Endothelial cell of umbilical vein (primary cell): ENCODE results near the gene TJP1. TPM values are rescaled to one million over a fixed set of nuclear protein-coding genes. Genes with fewer than 3 reads are reported as not detected.
A peak's percentile ranks its signal among the peaks of the same experiment; 100 is the strongest.
"Not testable (repeated sequence)": the region's sequence is repeated elsewhere in the genome, so short reads cannot be mapped to it uniquely, and the experiment has no call there.

Experiments used
- BruUV-seq: library from RNA; stranded (reverse); fragments of 400-500 nt; replicated peaks from 2 replicates; lab custom pipeline; 2021; lab: Mats Ljungman, UMichigan
- CTCF ChIA-PET: fragments of 300-600, 350-600 bp; sonication (Branson Sonifier 250); formaldehyde crosslinking; loops from one replicate; lab custom pipeline; 2021; ENCODE audit warnings: antibody characterized with exemption, inconsistent platforms; lab: Charles Lee
- POLR2A ChIA-PET: fragments of 300-600, 350-600 bp; sonication (Branson Sonifier 250); formaldehyde crosslinking; loops from one replicate; lab custom pipeline; 2021; ENCODE audit warnings: antibody characterized with exemption, inconsistent platforms; lab: Charles Lee
- DNase-seq: peaks from one replicate; pipeline ENCODE4 v3.0.0-alpha.2; 2011; ENCODE audit warnings: low read depth, low spot score
- FAIRE-seq: peaks from 2 replicates; lab custom pipeline; 2011; peaks lifted over from hg19 to GRCh38; lab: Jason Lieb, UNC
- H2AFZ ChIP-seq: 2 replicates; pipeline ENCODE4 v1.6.0; 2012; ENCODE audit warnings: low read depth, low read length, control low read depth, inconsistent platforms
- H3K27ac ChIP-seq: 2 replicates; pipeline ENCODE4 v1.5.1; 2011; ENCODE audit warnings: low read depth, mild to moderate bottlenecking, control low read depth, low read length, moderate library complexity; ENCODE audit not compliant: insufficient read depth
- H3K27me3 ChIP-seq, 2 experiments: 2 replicates each; pipeline versions ENCODE4 v1.6.0 to v1.6.1; 2011; ENCODE audit warnings: low read length in 2 of 2, mixed read lengths in 1 of 2; ENCODE audit not compliant: control insufficient read depth in 2 of 2, insufficient read depth in 2 of 2
- H3K36me3 ChIP-seq, 2 experiments: 2 replicates in 1 of 2; 3 replicates in 1 of 2; pipeline ENCODE4 v1.5.1; 2011; ENCODE audit warnings: low read length in 2 of 2, mild to moderate bottlenecking in 1 of 2, moderate library complexity in 1 of 2; ENCODE audit not compliant: control insufficient read depth in 2 of 2, insufficient read depth in 2 of 2; ENCODE audit errors: extremely low read depth in 1 of 2
- H3K4me1 ChIP-seq: 3 replicates; pipeline ENCODE4 v1.5.1; 2011; ENCODE audit warnings: mild to moderate bottlenecking, low read length; ENCODE audit not compliant: control insufficient read depth, insufficient read depth; ENCODE audit errors: extremely low read depth
- H3K4me2 ChIP-seq: 2 replicates; pipeline ENCODE4 v1.6.1; 2011; ENCODE audit warnings: low read length, control low read depth, mixed read lengths; ENCODE audit not compliant: insufficient read depth
- H3K4me3 ChIP-seq, 3 experiments: fragments of 200-600 bp in 1 of 3; sonication (generic), shearing (Covaris generic) in 1 of 3; replicated peaks in 1 of 3; 2 replicates each; pipeline ENCODE4 v1.5.1; 2011 to 2016; ENCODE audit warnings: control low read depth in 3 of 3, low read length in 3 of 3, mild to moderate bottlenecking in 2 of 3, inconsistent platforms in 1 of 3, low read depth in 1 of 3, moderate library complexity in 1 of 3; ENCODE audit not compliant: insufficient read depth in 1 of 3
- H3K79me2 ChIP-seq: 2 replicates; pipeline ENCODE4 v1.6.0; 2012; ENCODE audit warnings: low read length, inconsistent platforms; ENCODE audit not compliant: control insufficient read depth, insufficient read depth
- H3K9ac ChIP-seq: replicated peaks from 2 replicates; pipeline ENCODE3; 2011; ENCODE audit warnings: low read length, control low read depth; ENCODE audit not compliant: insufficient read depth; ENCODE audit errors: extremely low read depth
- H3K9me1 ChIP-seq: replicated peaks from 3 replicates; pipeline ENCODE4 v1.6.0; 2011; ENCODE audit warnings: mild to moderate bottlenecking, low read length; ENCODE audit not compliant: control insufficient read depth, insufficient read depth; ENCODE audit errors: extremely low read depth
- H3K9me3 ChIP-seq: replicated peaks from 2 replicates; pipeline ENCODE4 v1.5.1; 2012; ENCODE audit warnings: low read length, inconsistent platforms; ENCODE audit not compliant: control insufficient read depth, insufficient read depth
- H4K20me1 ChIP-seq: replicated peaks from 2 replicates; pipeline ENCODE3; 2011; ENCODE audit warnings: mild to moderate bottlenecking, low read length; ENCODE audit not compliant: control insufficient read depth, insufficient read depth; ENCODE audit errors: extremely low read depth
- CTCF ChIP-seq, 2 donors: IDR thresholded peaks; 1 replicate in 1 of 2; 2 replicates in 1 of 2; pipeline ENCODE4 v1.5.1; 2011; ENCODE audit warnings: low read length in 2 of 2, mild to moderate bottlenecking in 2 of 2, moderate library complexity in 2 of 2, control low read depth in 1 of 2, inconsistent platforms in 1 of 2, low read depth in 1 of 2; ENCODE audit not compliant: insufficient read depth in 1 of 2; ENCODE audit errors: extremely low read depth in 1 of 2
- EZH2 ChIP-seq: IDR thresholded peaks from 2 replicates; pipeline ENCODE4 v1.6.1; 2012; ENCODE audit warnings: borderline replicate concordance, low read depth, mild to moderate bottlenecking, moderate library complexity, low read length, inconsistent platforms; ENCODE audit not compliant: severe bottlenecking
- FOS ChIP-seq: IDR thresholded peaks from 2 replicates; pipeline ENCODE4 v1.6.1; 2011; ENCODE audit warnings: mild to moderate bottlenecking, low read length, moderate library complexity, borderline replicate concordance; ENCODE audit not compliant: insufficient read depth
- GATA2 ChIP-seq: IDR thresholded peaks from 2 replicates; pipeline ENCODE4 v1.7.0; 2011; ENCODE audit warnings: low read depth, mild to moderate bottlenecking, moderate library complexity, mixed read lengths, low read length; ENCODE audit not compliant: insufficient read length, insufficient read depth
- JUN ChIP-seq: IDR thresholded peaks from 2 replicates; pipeline ENCODE4 v1.6.1; 2011; ENCODE audit warnings: borderline replicate concordance, low read depth; ENCODE audit not compliant: insufficient read length, insufficient read depth
- MAX ChIP-seq: IDR thresholded peaks from 2 replicates; pipeline ENCODE4 v1.6.1; 2011; ENCODE audit not compliant: insufficient read depth, insufficient read length
- MYC ChIP-seq: IDR thresholded peaks from one replicate; pipeline ENCODE4 v1.6.1; 2011; ENCODE audit warnings: mild to moderate bottlenecking, low read depth, low read length
- POLR2A ChIP-seq: IDR thresholded peaks from 2 replicates; pipeline ENCODE4 v1.6.1; 2012; ENCODE audit warnings: low read depth, mild to moderate bottlenecking, control low read depth, low read length
- POLR2AphosphoS5 ChIP-seq: IDR thresholded peaks from 2 replicates; pipeline ENCODE4 v1.6.1; 2012; ENCODE audit warnings: low read depth, mild to moderate bottlenecking, control low read depth, low read length, moderate library complexity; ENCODE audit not compliant: insufficient read depth
- dilution Hi-C: fragments of 300-500 bp; cut with MboI; formaldehyde crosslinking; loops from one replicate; pipeline ENCODE4 v1.15.0; 2019; ENCODE audit warnings: low sequenced_read_pairs; ENCODE audit not compliant: extremely low pct_ligation_motif_present
- intact Hi-C: fragments of 100-400 bp; cut with micrococcal nuclease; formaldehyde crosslinking; loops from one replicate; pipeline ENCODE4 v1.10.0; 2022
- polyA plus RNA-seq, 4 experiments: library from polyadenylated mRNA; depleted of rRNA in 3 of 4; stranded (reverse) in 3 of 4; unstranded in 1 of 4; fragments of >200 nt; gene quantifications; 2 replicates each; pipeline versions ENCODE4 v1.2.1 to v1.2.3, GENCODE V29; 2011 to 2012; ENCODE audit warnings: missing spikeins in 1 of 4
- total RNA-seq: library from RNA; stranded (reverse); gene quantifications from 2 replicates; pipeline ENCODE4 v1.2.3, GENCODE V29; 2021

The TJP1 gene
- total and polyA plus RNA-seq, 2 donors (not counting 3 experiments of a cell fraction or from before 2014, with no cell fraction given) = 45.6 to 128 TPM

- Histone ChIP-seq H3K4me1 (peaks cover 3% of the 10 kb centered on the region), H3K36me3 (peaks cover 4 to 17% of the 10 kb centered on the region in 2 experiments), H3K4me2 (no peak overlapping the region), H4K20me1 (no peaks in the 10 kb centered on the region), H2AFZ (no peak overlapping the region), H3K79me2 (peaks cover 16% of the 10 kb centered on the region), H3K4me3 (no peak overlapping the region), H3K9ac (no peak overlapping the region), H3K9me1 (no peaks in the 10 kb centered on the region), H3K27ac (no peak overlapping the region), H3K9me3 (no peaks in the 10 kb centered on the region), H3K27me3 (no peaks in the 10 kb centered on the region)
- TF ChIP-seq EZH2 (no peak), JUN (no peak), MYC (no peak), FOS (no peak), CTCF (IDR thresholded peaks at IDR 0.05; ENCODE audit: extremely low read depth in 1 of 2, insufficient read depth in 1 of 2, low read depth in 1 of 2, low read length in 2 of 2) (no peak), POLR2AphosphoS5 (no peak), GATA2 (no peak), POLR2A (no peak), MAX (no peak)
- peak; percentile 36 for DNase-seq
- no peak for FAIRE-seq
- CTCF ChIA-PET = interaction anchor here (1.0 to 1.4 kb wide), 2 partner anchors 16 to 169 kb away, joined by 3 read pairs; no protein-coding TSS in a partner anchor
- intact Hi-C loops = no loop called here
- POLR2A ChIA-PET = no interaction called here
- dilution Hi-C loops = no loop called here
- BruUV-seq = no TSS peak
Measured at GRCh38 chr15:29756358-29757267, 65.7 kb downstream of the TJP1 start.

- H3K9me1 ChIP-seq, intact Hi-C loops, dilution Hi-C loops, H3K9me3 ChIP-seq, POLR2A ChIA-PET, H4K20me1 ChIP-seq, DNase-seq, H3K27ac ChIP-seq, H3K4me1 ChIP-seq, H3K36me3 ChIP-seq, H2AFZ ChIP-seq, H3K4me3 ChIP-seq, H3K4me2 ChIP-seq, H3K9ac ChIP-seq, FAIRE-seq, CTCF ChIA-PET, BruUV-seq, H3K27me3 ChIP-seq: not testable (repeated sequence)
- peaks cover 18% of the 10 kb centered on the region for H3K79me2 ChIP-seq
Measured at GRCh38 chr15:29754009-29754408, 68.3 kb downstream of the TJP1 start.
